NT2/D1 (cell line): ENCODE data around the gene ARL6IP6.

Experiments
- DNase-seq: peaks from one replicate; pipeline ENCODE4 v3.0.0-alpha.2; 2011; ENCODE audit warnings: low read depth, low spot score
- H3K27me3 ChIP-seq: 2 replicates; pipeline ENCODE4 v1.6.0; 2011; ENCODE audit warnings: mild to moderate bottlenecking; ENCODE audit not compliant: insufficient read length, insufficient read depth
- H3K36me3 ChIP-seq: 2 replicates; pipeline ENCODE4 v1.6.1; 2011; ENCODE audit warnings: mild to moderate bottlenecking, low read length, mixed read lengths; ENCODE audit not compliant: insufficient read depth, insufficient read length
- H3K4me1 ChIP-seq: 2 replicates; pipeline ENCODE4 v1.5.1; 2011; ENCODE audit not compliant: insufficient read depth, insufficient read length
- H3K4me3 ChIP-seq: 2 replicates; pipeline ENCODE4 v1.5.1; 2011; ENCODE audit warnings: low read depth; ENCODE audit not compliant: insufficient read length
- H3K9ac ChIP-seq: 2 replicates; pipeline ENCODE4 v1.6.0; 2011; ENCODE audit warnings: low read depth; ENCODE audit not compliant: insufficient read length
- H3K9me3 ChIP-seq: 2 replicates; pipeline ENCODE4 v1.5.1; 2011; ENCODE audit warnings: mild to moderate bottlenecking, low read length; ENCODE audit not compliant: insufficient read depth
- SUZ12 ChIP-seq: IDR thresholded peaks from 2 replicates; pipeline ENCODE4 v1.6.1; 2011; ENCODE audit not compliant: insufficient read length, insufficient read depth; ENCODE audit errors: extremely low read depth
- YY1 ChIP-seq: IDR thresholded peaks from 2 replicates; pipeline ENCODE4 v1.6.1; 2011; ENCODE audit not compliant: insufficient read length, insufficient read depth
- ZNF274 ChIP-seq: IDR thresholded peaks from 2 replicates; pipeline ENCODE4 v1.6.1; 2011; ENCODE audit warnings: mild to moderate bottlenecking, low read depth, low read length

Gene ARL6IP6

DNA sequence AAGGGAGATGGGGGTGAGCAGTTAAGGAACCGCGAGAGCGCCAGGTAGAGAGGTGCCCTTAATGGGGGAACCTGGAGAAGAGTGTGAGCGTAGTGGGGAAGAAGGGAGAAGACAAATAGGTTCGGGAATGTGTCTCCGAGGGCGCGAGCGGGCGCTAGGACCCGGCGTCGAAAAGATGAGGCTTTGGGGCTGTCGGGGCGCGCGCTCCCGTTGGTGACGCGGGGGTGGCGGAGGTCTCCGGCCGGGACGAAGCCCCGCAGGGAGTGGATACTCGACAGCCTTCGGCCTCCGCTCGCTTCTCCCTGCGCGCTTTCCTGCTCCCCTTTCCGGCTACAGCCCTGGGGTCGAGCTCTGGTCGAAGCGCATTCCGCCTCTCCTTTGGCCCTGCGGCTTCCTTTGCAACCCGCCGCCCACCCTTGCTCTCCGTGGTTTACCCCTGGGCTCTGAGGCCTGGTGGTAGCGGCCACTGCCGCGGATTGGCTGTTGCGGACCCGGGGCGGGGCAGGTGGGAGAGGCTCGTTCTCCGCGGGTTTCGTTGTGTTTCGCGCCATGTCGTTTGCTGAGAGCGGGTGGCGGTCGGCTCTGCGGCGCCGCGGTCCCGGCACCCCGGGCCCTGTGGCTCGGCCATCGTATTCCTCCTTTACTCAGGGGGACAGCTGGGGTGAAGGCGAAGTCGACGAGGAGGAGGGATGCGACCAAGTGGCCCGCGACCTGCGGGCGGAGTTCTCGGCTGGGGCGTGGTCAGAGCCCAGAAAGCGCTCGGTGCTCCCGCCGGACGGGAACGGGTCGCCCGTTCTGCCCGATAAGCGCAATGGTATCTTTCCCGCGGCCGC, at the start of gene ARL6IP6:
TSS of gene ARL6IP6 (plus strand) at position 545 of the 833 bp plus-strand sequence. CDS start at position 550, 5 bp downstream.
- Histone ChIP-seq H3K9me3 (no peaks in the 10 kb centered on the region), H3K9ac (peak within 1 kb of the TSS; percentile 99), H3K4me1 (no peaks in the 10 kb centered on the region), H3K36me3 (peaks cover 58% of the 10 kb centered on the region), H3K4me3 (peak within 1 kb of the TSS; percentile 97), H3K27me3 (no peaks in the 10 kb centered on the region)
- DNase-seq = peak; percentile 89
- TF ChIP-seq YY1 (no peak), ZNF274 (no peak), SUZ12 (no peak)

DNA sequence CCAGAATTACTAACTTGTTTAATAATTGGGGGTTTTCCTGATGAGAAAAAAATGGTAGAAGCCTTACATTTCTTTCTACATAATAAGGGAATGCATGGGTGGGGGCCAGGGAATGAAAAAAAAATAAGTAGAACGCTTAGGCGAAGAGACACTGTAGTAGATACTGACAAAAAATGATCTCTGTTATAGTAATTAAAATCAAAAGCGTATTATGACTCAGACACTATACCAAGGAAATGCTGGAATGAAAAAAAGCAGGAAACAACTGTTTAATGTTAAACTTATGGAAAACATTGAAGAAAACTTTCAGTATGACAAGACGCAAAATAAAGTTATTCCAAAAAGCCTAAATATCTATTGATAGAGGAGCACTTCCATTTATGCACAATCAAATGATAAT, 44.1 kb upstream of the ARL6IP6 start:
- Histone ChIP-seq H3K27me3 (no peaks in the 10 kb centered on the region), H3K4me1 (no peaks in the 10 kb centered on the region), H3K36me3 (peaks cover 95% of the 10 kb centered on the region), H3K9ac (no peak overlapping the region), H3K4me3 (no peak overlapping the region), H3K9me3 (no peaks in the 10 kb centered on the region)
- no peak for TF ChIP-seq ZNF274
- no peak for TF ChIP-seq YY1
- no peak for TF ChIP-seq SUZ12
- no peak for DNase-seq

DNA sequence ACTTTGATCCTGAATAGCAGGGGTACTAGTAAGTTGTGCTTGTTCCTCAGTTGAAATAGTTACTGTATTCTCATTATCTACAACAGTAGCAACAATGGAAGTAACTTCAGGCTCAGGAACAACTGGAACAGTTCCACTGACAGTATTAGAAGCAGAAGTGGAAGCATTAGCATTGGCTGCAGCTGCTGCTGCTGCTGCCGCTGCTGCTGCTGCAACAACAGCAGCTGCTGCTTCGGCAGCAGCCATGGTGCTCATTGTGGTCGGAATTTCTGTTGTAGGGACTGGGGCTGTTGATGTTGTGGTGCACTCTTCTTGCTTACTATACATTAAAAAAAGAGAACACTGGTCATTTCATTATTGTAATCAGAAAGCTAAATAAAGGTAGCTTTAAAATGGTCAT, 42.0 kb upstream of the ARL6IP6 start:
- TF ChIP-seq YY1 (no peak), ZNF274 (no peak), SUZ12 (no peak)
- no peak overlapping the region for H3K4me3 ChIP-seq
- DNase-seq = no peak

DNA sequence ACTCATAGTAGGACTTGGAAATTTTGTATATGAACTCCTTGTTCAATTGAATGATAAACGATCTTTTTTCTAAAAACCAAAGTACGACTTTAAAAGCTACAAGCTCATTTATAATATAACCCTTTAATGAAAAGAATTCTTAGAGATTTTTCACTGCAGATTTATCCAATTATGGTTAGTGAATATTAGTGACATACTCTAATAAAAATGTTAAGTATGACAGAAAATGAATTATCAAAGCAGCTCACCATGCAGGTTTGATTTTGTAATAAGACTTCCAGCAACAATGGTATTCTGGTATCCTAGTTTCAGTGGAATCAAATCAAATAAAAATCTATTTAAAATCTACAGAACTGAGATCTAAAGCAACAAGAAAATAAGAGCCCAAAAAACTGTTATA, 39.6 kb upstream of the ARL6IP6 start:
- H3K9ac ChIP-seq = no peak overlapping the region
- H3K36me3 ChIP-seq = peaks cover 71% of the 10 kb centered on the region
- no peaks in the 10 kb centered on the region for H3K27me3 ChIP-seq
- no peaks in the 10 kb centered on the region for H3K4me1 ChIP-seq
- H3K4me3 ChIP-seq = no peak overlapping the region
- DNase-seq = no peak
- no peaks in the 10 kb centered on the region for H3K9me3 ChIP-seq
- TF ChIP-seq YY1 (no peak), ZNF274 (no peak), SUZ12 (no peak)

More for the DNA sequence above, 42.0 kb upstream of the ARL6IP6 start:
- Histone ChIP-seq H3K4me1 (no peaks in the 10 kb centered on the region), H3K9me3 (no peaks in the 10 kb centered on the region), H3K36me3 (peaks cover 89% of the 10 kb centered on the region), H3K9ac (no peak overlapping the region), H3K27me3 (no peaks in the 10 kb centered on the region)

DNA sequence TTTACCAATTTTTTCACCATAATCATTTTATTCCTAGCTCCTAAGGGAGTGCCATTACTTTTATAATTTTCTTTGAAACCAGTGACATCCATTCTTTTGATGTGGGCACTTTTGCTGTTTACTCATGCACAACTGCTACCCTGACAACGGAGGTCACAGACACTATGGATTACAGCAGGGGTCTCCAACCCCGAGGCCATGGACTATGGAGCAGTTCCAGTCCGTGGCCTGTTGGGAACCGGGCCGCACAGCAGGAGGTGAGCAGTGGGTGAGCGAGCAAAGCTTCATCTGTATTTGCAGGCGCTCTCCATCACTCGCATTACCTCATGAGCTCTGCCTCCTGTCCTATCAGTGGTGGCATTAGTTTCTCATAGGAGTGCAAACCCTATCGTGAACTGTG, 35.8 kb upstream of the ARL6IP6 start:
- Histone ChIP-seq H3K27me3 (no peaks in the 10 kb centered on the region), H3K4me3 (no peak overlapping the region), H3K36me3 (peaks cover 53% of the 10 kb centered on the region), H3K4me1 (no peaks in the 10 kb centered on the region), H3K9me3 (no peaks in the 10 kb centered on the region), H3K9ac (no peak overlapping the region)
- peak; percentile 5 for DNase-seq
- no peak for TF ChIP-seq SUZ12

DNA sequence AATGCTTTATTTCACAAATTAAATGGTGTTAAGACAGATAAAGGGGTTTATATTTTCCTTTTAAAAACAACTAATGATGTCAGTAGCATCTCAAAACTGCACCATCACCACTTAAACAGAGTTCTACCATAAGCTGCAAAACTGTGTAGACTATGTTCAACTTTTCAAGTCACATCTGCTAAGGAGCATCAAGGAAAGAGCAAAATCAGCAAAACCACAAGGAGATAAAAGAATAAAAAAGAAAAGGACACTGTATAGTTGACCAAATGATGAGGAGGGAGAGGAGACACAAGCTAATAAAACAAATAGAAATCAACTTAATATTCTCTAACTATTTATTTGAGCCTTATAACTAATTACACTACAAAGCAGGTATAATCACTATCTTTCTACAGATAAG, 35.0 kb upstream of the ARL6IP6 start:
- Histone ChIP-seq H3K4me3 (no peak overlapping the region), H3K9me3 (no peaks in the 10 kb centered on the region), H3K27me3 (no peaks in the 10 kb centered on the region), H3K36me3 (peaks cover 53% of the 10 kb centered on the region), H3K4me1 (no peaks in the 10 kb centered on the region), H3K9ac (no peak overlapping the region)
- no peak for DNase-seq
- no peak for TF ChIP-seq SUZ12
- no peak for TF ChIP-seq YY1
- TF ChIP-seq ZNF274 = no peak

DNA sequence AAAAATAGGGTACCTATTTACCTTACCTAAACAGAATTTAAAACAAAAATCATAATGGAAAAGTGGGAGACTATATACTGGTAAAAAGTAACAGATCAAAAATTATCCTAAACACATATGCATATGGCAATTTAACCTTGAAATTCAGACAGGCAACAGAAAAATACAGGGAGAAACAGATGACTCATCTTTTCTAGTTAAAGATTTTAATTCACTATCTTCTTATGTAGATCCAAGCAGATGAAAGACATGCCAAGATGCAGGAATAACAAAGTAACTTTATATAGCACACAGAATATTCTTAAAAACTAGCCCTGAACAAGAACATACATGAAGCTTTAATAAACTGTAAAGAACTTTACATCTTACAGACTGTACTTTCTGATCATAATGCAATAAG, 32.1 kb upstream of the ARL6IP6 start:
- peaks cover 56% of the 10 kb centered on the region for H3K36me3 ChIP-seq
- no peaks in the 10 kb centered on the region for H3K27me3 ChIP-seq
- H3K9me3 ChIP-seq = no peaks in the 10 kb centered on the region
- H3K4me3 ChIP-seq = no peak overlapping the region
- no peak overlapping the region for H3K9ac ChIP-seq
- TF ChIP-seq ZNF274 = no peak
- no peak for TF ChIP-seq YY1
- no peak for TF ChIP-seq SUZ12
- H3K4me1 ChIP-seq = no peaks in the 10 kb centered on the region
- no peak for DNase-seq
